Common myeloid progenitor, CD34-positive (primary cell): Measurements from ENCODE around the gene GPRIN3.

Experiments used
- CTCF ChIA-PET: fragments of 350-600 bp; sonication (Branson Sonifier 250); formaldehyde crosslinking; loops from one replicate; lab custom pipeline; 2021; ENCODE audit warnings: antibody characterized with exemption; lab: Charles Lee
- POLR2A ChIA-PET: fragments of 350-600 bp; sonication (Branson Sonifier 250); formaldehyde crosslinking; loops from one replicate; lab custom pipeline; 2021; ENCODE audit warnings: antibody characterized with exemption; lab: Charles Lee
- DNase-seq, 3 donors: peaks; one replicate each; pipeline versions ENCODE4 v3.0.0 to v3.0.0-alpha.2; 2013
- H3K27ac ChIP-seq, 2 experiments: 1 replicate in 1 of 2; 2 replicates in 1 of 2; pipeline ENCODE4 v1.7.0; 2013; ENCODE audit warnings: inconsistent platforms in 2 of 2, low read length in 2 of 2, mild to moderate bottlenecking in 2 of 2, low read depth in 1 of 2, moderate library complexity in 1 of 2; ENCODE audit not compliant: severe bottlenecking in 2 of 2, insufficient read depth in 1 of 2, poor library complexity in 1 of 2
- H3K27me3 ChIP-seq, 5 experiments: replicated peaks in 2 of 5; 1 replicate in 3 of 5; 2 replicates in 2 of 5; pipeline versions ENCODE4 v1.6.1 to v1.7.0; 2013; ENCODE audit warnings: low read length in 4 of 5, mild to moderate bottlenecking in 2 of 5, moderate library complexity in 2 of 5, inconsistent platforms in 1 of 5; ENCODE audit not compliant: insufficient read depth in 5 of 5, control insufficient read depth in 4 of 5
- H3K36me3 ChIP-seq, 4 experiments: 1 replicate in 2 of 4; 2 replicates in 2 of 4; pipeline versions ENCODE4 v1.6.1 to v1.7.0; 2013; ENCODE audit warnings: low read length in 3 of 4, control low read depth in 1 of 4, mild to moderate bottlenecking in 1 of 4; ENCODE audit not compliant: control insufficient read depth in 4 of 4, insufficient read depth in 4 of 4
- H3K4me1 ChIP-seq, 4 experiments: 1 replicate in 3 of 4; 2 replicates in 1 of 4; pipeline versions ENCODE4 v1.6.1 to v1.7.1; 2013; ENCODE audit warnings: low read length in 3 of 4, mild to moderate bottlenecking in 3 of 4, control low read depth in 1 of 4, inconsistent platforms in 1 of 4, moderate library complexity in 1 of 4; ENCODE audit not compliant: control insufficient read depth in 4 of 4, insufficient read depth in 4 of 4; ENCODE audit errors: control extremely low read depth in 1 of 4
- H3K4me3 ChIP-seq, 7 experiments: 1 replicate in 4 of 7; 2 replicates in 3 of 7; pipeline versions ENCODE4 v1.5.1 to v1.7.0; 2013; ENCODE audit warnings: mild to moderate bottlenecking in 7 of 7, low read length in 6 of 7, moderate library complexity in 6 of 7, inconsistent platforms in 2 of 7, low read depth in 2 of 7, control low read depth in 1 of 7; ENCODE audit not compliant: insufficient read depth in 4 of 7, control insufficient read depth in 1 of 7; ENCODE audit errors: extremely low read depth in 1 of 7
- H3K9me3 ChIP-seq, 5 experiments: 1 replicate in 4 of 5; 2 replicates in 1 of 5; pipeline versions ENCODE4 v1.6.1 to v1.7.1; 2013; ENCODE audit warnings: low read length in 4 of 5, mild to moderate bottlenecking in 2 of 5, inconsistent platforms in 1 of 5, low read depth in 1 of 5, moderate library complexity in 1 of 5; ENCODE audit not compliant: control insufficient read depth in 4 of 5, insufficient read depth in 2 of 5; ENCODE audit errors: control extremely low read depth in 1 of 5
- WGBS: methylation state at CpG from one replicate; pipeline ENCODE4 v1.1.5; 2013; ENCODE audit not compliant: insufficient coverage; 5-methylcytosine and 5-hydroxymethylcytosine counted together

GPRIN3 gene

DNA sequence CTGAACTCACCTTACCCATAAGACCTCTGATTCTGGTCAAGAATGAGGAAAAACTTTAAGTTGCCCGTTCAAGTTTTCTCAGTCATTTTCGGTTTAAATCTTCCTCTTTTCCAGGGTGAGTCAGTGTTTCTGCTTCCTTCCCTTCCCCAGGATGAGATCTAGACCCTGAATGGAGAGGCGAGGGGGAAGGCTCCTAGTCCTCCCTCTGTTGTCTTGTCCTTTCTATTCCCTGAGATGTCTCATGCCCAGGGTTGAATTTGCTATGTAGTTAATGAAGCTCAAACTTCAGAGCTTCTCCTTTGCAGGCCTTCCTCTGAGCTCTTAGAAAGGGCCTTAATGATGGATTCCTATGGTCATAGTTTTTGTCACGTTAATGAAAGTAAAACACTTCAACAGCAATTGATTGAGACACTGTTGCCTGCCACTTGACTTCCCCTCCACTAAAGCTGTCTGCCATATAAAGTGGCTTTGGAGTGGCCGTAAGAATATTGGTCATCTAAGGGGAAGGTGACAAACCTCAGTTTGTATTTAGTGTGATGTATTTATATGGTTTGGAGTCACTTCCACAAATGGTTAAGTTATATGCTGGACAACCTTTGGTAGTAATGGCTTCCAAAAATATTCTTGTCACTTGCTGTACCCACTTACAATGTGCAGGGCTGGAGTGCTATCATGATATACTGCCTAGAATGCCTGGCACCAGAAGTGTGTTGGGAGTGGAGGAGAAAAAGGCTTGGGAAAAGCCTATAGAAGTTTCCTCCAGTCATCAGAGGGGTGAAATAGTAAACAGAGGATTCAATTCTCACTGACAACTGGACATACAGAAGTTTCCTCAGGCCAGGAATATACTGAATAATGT is 24.3 kb upstream of the GPRIN3 start:
- Histone ChIP-seq H3K4me3 (peak overlapping the region in 1 of 7 experiments; percentile 51), H3K36me3 (no peaks in the 10 kb centered on the region), H3K4me1 (peaks cover 3 to 27% (median 9%) of the 10 kb centered on the region in 4 experiments), H3K27ac (no peak overlapping the region), H3K27me3 (no peaks in the 10 kb centered on the region), H3K9me3 (peaks cover 0 to 3% (median 0%) of the 10 kb centered on the region in 5 experiments)
- ChIA-PET POLR2A (no interaction called here), CTCF (no interaction called here)
- WGBS: 26% methylated on average over 3 of the region's 5 CpGs
- DNase-seq: peak in 2 of 3 donors; percentile 26 to 36

DNA sequence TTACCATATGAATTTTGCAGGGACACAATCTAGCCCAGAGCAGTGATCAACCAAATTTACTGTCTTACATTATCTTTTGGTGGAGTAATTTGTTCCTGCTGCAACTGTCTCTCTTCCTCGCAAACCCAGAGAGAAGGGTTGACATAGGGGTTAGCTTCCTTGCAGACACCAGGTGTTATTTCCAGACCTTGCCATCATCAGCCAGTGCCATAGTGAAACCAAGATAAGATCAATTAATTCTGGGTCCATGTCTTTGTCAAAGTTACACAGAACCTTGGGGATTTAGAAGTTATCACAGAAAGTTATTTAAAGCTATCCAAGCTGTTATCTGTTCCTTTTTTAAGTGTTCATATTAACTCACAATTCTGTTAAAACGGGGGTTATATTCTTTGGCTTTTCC is 23.6 kb upstream of the GPRIN3 start:
- 100% methylated on average over 1 of the region's 2 CpGs for WGBS
- H3K4me3 ChIP-seq: peak overlapping the region in 1 of 7 experiments; percentile 21
- peak overlapping the region in 1 of 2 experiments; percentile 9 for H3K27ac ChIP-seq
- peaks cover 3 to 27% (median 9%) of the 10 kb centered on the region in 4 experiments for H3K4me1 ChIP-seq
- CTCF ChIA-PET: no interaction called here
- peaks cover 0 to 3% (median 0%) of the 10 kb centered on the region in 5 experiments for H3K9me3 ChIP-seq
- DNase-seq: peak in 1 of 3 donors; percentile 17
- no peaks in the 10 kb centered on the region for H3K36me3 ChIP-seq
- H3K27me3 ChIP-seq: no peaks in the 10 kb centered on the region
- POLR2A ChIA-PET: no interaction called here

- ChIA-PET POLR2A (no interaction called here), CTCF (no interaction called here)
- WGBS: 100% methylated on average over 1 of the region's 1 CpG
Observed at GRCh38 chr4:89329280-89329679, 21.7 kb upstream of the GPRIN3 start.

GRCh38 chr4:89324671-89325070 is 17.1 kb upstream of the GPRIN3 start:
- peaks cover 0 to 3% (median 0%) of the 10 kb centered on the region in 5 experiments for H3K9me3 ChIP-seq
- peaks cover 0 to 17% (median 0%) of the 10 kb centered on the region in 4 experiments for H3K4me1 ChIP-seq
- POLR2A ChIA-PET: no interaction called here
- no CpG with 5 or more reads among the region's 2 CpGs for WGBS
- H3K4me3 ChIP-seq: no peak overlapping the region
- DNase-seq: peak in 2 of 3 donors; percentile 70 to 73
- no peaks in the 10 kb centered on the region for H3K27me3 ChIP-seq
- H3K27ac ChIP-seq: no peak overlapping the region
- CTCF ChIA-PET: no interaction called here
- no peaks in the 10 kb centered on the region for H3K36me3 ChIP-seq

More at GRCh38 chr4:89329280-89329679, 21.7 kb upstream of the GPRIN3 start:
- Histone ChIP-seq H3K4me3 (no peak overlapping the region), H3K27me3 (no peaks in the 10 kb centered on the region), H3K4me1 (peaks cover 0 to 36% (median 7%) of the 10 kb centered on the region in 4 experiments), H3K36me3 (no peaks in the 10 kb centered on the region), H3K9me3 (peaks cover 0 to 3% (median 0%) of the 10 kb centered on the region in 5 experiments), H3K27ac (no peak overlapping the region)
- DNase-seq: no peak

- CTCF ChIA-PET: no interaction called here
- Histone ChIP-seq H3K27ac (no peak overlapping the region), H3K4me3 (no peak overlapping the region), H3K9me3 (no peaks in the 10 kb centered on the region), H3K36me3 (no peaks in the 10 kb centered on the region), H3K27me3 (no peaks in the 10 kb centered on the region), H3K4me1 (peaks cover under 1 to 27% (median 2%) of the 10 kb centered on the region in 4 experiments)
- POLR2A ChIA-PET: no interaction called here
- no peak for DNase-seq
Observed at GRCh38 chr4:89322671-89323070, 15.1 kb upstream of the GPRIN3 start.

- POLR2A ChIA-PET: no interaction called here
- 94% methylated on average over 2 of the region's 2 CpGs for WGBS
- no peaks in the 10 kb centered on the region for H3K9me3 ChIP-seq
Observed at GRCh38 chr4:89319756-89320155, 12.2 kb upstream of the GPRIN3 start.

GRCh38 chr4:89316931-89317366 is 9.3 kb upstream of the GPRIN3 start:
- no peaks in the 10 kb centered on the region for H3K9me3 ChIP-seq
- peaks cover 12 to 32% (median 19%) of the 10 kb centered on the region in 4 experiments for H3K4me1 ChIP-seq
- peak overlapping the region; percentile 1 to 46 for H3K27ac ChIP-seq
- POLR2A ChIA-PET: no interaction called here
- H3K27me3 ChIP-seq: no peaks in the 10 kb centered on the region
- peak; percentile 61 to 92 (median 84) for DNase-seq
- WGBS: 7% methylated on average over 3 of the region's 3 CpGs
- CTCF ChIA-PET: interaction anchor here (0.9 to 1.7 kb wide), 5 partner anchors 9 to 976 kb away, joined by 3 to 5 read pairs (median 4); partner anchors contain the start of gene GPRIN3
- no peaks in the 10 kb centered on the region for H3K36me3 ChIP-seq
- peak overlapping the region in 1 of 7 experiments; percentile 4 for H3K4me3 ChIP-seq

More at GRCh38 chr4:89319756-89320155, 12.2 kb upstream of the GPRIN3 start:
- no peak overlapping the region for H3K4me3 ChIP-seq
- no peak for DNase-seq
- H3K27me3 ChIP-seq: no peaks in the 10 kb centered on the region
- no peak overlapping the region for H3K27ac ChIP-seq
- no peaks in the 10 kb centered on the region for H3K36me3 ChIP-seq
- peaks cover 12 to 40% (median 19%) of the 10 kb centered on the region in 4 experiments for H3K4me1 ChIP-seq
- CTCF ChIA-PET: no interaction called here
